Heart left ventricle (tissue), 13 donors: ENCODE data around the gene ILF2.
A peak's percentile ranks its signal among the peaks of the same experiment; 100 is the strongest.

Source experiments
- CTCF ChIP-seq, 12 donors: fragments of 200-600 bp; sonication (generic) in 4 of 12; IDR thresholded peaks; one replicate each; pipeline versions ENCODE4 v1.5.0 to v1.8.0; 2018 to 2022; ENCODE audit warnings: antibody characterized with exemption in 12 of 12, mild to moderate bottlenecking in 5 of 12
- POLR2A ChIP-seq, 2 donors: fragments of 450-650 bp; IDR thresholded peaks; one replicate each; pipeline ENCODE4 v1.6.1; 2017; ENCODE audit warnings: antibody characterized with exemption in 2 of 2, mild to moderate bottlenecking in 2 of 2, moderate library complexity in 2 of 2
- donor health status: ischemic (EF 13 %, LVEDD 7.1; RV severe dilation, severe dysfunction).
- donor health status: DM: no; HTN: yes; CAD: no.
- donor health status: DM: no; HTN: no; CAD: no.
- donor health status: ischemic (EF 25% LVEDD 6.9; RV normal size, moderate dysfunction).
- donor health status: ischemic (EF 25% LVEDD 5.7; RV mildly dilated, moderate dysfunction).
- donor health status: ischemic (EF 35%, LVEDD 5.7; RV mildly dilated, moderate dysfunction).
- donor health status: nonischemic (EF 11% LVEDD 7.7; RV severe dilation, severe dysfunction).
- donor health status: DM: yes; HTN: yes; CAD: no.
- donor health status: PGD.
- donor health status: ischemic (EF 29% LVEDD 5.4; RV normal size, mild dysfunction).
- donor health status: nonischemic (EF 23%, LVEDD 6.1; RV moderate dilation, normal function).

- TF ChIP-seq CTCF (IDR thresholded peaks at IDR 0.05) (no peak), POLR2A (IDR thresholded peaks at IDR 0.05) (peak; percentile 56 to 95)
Measured at GRCh38 chr1:153633754-153634665, 36.8 kb downstream of the ILF2 start, which contains the start of gene CHTOP.
